GM19395 (cell line): ENCODE results near the gene YWHAE.
"Not testable (repeated sequence)": the region's sequence is repeated elsewhere in the genome, so short reads cannot be mapped to it uniquely, and the experiment has no call there.

Source experiments
- ATAC-seq: cut with Tn5 transposase; IDR thresholded peaks from one replicate; pipeline ENCODE4 v1.9.1; 2021; ENCODE audit warnings: mild to moderate bottlenecking, moderate library complexity; ENCODE audit not compliant: unreplicated experiment

YWHAE gene

DNA sequence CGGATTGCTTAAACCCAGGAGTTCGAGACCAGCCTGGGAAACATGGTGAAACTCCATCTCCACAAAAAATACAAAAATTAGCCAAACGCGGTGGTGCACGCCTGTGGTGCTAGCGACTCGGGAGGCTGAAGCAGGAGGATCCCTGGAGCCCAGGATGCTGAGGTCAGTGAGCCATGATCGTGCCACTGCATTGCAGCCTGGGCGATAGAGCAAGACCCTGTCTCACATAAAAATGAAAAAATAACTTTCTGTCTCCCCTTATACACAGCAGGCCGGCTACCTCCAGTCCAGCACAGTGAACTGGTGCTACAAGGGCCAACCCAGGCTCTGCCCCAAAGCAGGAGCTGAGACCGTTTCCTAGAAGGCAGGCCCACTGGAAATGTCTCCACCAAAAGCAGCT, 59.7 kb downstream of the YWHAE start:
- no peak for ATAC-seq

DNA sequence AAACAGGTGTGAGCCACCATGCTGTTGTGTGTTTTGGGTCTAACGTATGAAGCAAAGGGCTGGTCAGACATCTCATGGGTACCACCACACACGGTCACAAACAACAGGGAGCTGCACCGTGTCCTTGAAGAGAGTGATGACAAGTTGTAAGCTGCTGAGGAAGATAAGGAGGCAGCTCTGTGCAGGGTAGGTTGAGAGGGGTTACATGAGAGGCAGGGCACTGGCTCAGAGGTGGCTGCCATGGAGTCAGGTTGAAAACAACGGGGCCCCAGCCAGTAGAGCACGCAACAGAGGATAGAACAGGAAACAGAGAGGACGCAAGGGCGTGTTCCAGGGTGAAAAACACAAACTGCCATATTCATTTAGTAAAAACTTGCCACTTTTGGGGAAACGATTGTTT, 68.3 kb downstream of the YWHAE start:
- no peak for ATAC-seq

DNA sequence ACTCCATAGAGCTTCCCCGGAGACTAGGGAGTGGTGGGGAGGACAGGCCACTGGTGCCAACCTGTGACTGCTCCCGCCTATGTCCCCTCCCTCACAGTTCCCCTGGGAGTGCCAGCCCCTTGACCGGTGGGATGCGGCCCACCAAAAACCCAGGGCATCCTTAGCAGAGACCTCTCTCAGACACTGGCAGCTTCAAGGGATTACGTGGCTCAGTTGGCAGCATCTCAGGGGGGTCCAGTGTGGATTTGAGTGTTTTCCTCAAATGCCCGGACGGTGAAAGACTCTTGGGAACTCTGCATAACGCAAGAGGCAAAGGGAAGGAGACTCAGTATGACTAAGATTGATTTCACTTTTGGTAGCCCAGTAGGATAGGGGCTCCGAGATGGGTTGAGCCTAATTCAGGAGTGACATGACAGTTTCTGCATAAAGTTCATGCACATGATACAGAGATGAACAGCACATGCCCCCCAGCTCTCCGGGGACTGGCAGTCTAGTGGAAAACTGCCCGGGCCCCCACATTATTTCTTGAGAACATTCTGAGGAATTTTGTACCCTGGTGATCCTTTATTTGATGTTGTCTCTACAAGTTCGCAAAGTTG, 70.2 kb downstream of the YWHAE start:
- no peak for ATAC-seq

DNA sequence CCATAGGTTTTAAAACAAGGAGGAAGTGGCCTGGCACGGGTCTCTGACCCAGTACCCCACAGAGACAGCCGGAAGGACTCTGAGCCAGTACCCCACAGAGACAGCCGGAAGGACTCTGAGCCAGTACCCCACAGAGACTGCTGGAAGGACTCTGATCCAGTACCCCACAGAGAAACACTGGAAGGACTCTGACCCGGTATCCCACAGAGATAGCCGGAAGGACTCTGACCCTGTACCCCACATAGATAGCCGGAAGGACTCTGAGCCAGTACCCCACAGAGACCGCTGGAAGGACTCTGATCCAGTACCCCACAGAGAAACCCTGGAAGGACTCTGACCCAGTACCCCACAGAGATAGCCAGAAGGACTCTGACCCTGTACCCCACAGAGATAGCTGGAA, 71.6 kb downstream of the YWHAE start:
- no peak for ATAC-seq

DNA sequence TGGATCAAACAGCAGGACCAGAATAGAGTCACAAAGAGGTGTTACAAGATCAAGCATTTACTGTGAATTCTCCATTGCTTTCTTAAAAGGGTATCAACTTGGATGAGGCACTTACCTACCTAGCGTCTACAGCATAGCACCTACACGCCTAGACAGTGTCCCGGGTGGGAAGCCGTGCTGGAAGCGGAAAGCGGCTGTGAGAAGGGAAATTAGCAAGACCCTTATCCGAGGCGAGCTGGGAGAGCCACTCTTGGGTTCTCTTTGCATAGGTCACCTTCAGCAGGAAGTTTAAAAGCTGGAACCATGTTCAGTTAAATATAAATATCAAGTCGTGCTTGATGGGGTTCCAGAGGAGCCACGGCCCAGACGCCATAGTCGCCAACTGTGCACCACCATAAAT, 74.3 kb downstream of the YWHAE start:
- no peak for ATAC-seq

DNA sequence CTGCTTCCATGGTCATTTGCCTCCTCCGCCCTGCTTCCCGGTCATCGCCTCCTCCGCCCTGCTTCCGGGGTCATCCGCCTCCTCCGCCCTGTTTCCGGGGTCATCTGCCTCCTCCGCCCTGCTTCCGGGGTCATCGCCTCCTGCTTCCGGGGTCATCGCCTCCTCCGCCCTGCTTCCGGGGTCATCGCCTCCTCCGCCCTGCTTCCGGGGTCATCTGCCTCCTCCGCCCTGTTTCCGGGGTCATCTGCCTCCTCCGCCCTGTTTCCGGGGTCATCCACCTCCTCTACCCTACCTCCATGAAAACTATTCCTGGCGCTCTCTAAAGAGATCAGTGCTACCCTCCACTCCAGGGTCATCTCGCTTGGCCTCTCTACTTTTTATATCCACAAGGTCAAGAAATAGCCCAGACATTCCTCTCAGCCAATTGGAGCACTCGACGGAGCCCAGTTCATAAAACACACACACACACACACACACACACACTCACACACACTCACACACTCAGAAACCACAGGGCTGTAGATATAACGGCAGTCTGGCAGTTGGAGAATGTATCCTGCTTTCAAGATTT, 75.7 kb downstream of the YWHAE start:
- ATAC-seq = no peak

DNA sequence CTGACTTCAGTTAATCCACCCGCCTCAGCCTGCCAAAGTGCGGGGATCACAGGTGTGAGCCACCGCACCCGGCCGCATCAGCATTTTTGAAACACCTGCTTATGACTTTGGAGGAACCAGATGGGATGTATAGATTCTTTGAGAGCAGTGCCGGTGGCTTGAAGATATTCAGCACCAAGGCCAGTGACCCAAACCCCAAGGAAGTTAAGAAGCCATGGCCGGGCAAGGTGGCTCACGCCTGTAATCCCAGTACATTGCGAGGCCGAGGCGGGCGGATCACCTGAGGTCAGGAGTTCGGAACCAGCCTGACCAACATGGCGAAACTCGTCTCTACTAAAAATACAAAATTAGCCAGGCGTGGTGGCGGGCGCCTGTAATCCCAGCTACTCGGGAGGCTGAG, 76.7 kb downstream of the YWHAE start:
- ATAC-seq = no peak

DNA sequence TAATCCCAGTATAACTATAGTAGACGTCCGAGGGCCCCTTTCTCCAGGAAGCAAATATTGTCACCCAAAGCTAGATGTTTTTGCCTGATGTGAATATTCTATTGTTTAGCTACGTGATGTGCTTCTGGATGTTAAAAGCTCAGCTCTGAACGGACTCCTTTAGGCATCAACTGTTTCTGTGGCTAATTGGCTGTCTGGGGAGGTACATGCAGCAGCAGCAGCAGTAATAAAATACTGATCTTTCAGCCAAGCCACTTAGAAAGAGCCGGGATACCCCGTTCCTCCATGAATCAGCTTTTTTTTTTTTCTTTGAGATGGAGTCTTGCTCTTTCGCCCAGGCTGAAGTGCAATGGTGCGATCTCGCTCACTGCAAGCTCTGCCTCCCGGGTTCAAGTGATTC, 77.5 kb downstream of the YWHAE start:
- no peak for ATAC-seq

DNA sequence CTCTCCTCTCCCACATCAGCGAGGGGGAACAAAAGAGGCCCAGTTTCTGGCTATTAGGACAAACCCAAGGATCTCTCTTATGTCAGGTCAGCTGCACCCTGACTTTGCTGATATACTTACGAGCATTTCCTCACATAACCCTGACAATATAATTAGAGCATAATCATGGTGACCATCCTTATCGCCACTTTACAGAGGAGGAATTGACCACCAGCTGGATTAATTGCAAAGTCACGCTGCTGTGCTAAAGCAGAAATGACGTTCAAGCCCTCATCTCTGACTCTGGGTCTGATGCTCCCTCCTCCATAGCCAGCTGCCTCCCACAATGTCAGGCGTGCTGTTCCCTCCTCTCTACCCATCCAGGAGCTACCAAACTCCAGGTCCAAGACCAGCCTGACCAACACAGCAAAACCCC, 78.0 kb downstream of the YWHAE start:
- ATAC-seq = no peak

DNA sequence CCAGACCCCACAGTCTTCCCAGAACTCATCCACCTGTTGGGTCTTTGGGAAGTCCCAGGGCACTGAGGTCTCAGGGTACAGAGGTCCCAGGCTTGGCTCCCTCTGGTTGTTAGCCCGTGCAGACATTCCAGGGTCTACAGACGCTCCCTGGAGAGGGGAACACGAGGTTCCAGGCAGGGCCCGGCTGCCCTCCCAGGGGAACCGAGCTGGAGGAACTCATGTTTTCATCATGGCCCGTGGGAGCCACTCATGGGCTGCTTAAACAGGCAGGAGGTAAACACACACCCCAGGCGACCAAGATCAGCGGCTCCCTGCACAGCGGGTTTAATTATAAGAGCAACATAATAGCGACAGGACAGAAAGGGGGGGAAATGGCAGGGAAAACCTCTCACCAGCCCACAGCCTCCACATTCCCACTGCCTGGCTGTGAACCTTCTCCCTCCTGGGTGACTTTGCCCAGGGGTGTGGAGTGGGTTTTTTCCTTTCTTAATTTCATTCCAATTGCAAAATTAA, 84.1 kb downstream of the YWHAE start:
- ATAC-seq = no peak

DNA sequence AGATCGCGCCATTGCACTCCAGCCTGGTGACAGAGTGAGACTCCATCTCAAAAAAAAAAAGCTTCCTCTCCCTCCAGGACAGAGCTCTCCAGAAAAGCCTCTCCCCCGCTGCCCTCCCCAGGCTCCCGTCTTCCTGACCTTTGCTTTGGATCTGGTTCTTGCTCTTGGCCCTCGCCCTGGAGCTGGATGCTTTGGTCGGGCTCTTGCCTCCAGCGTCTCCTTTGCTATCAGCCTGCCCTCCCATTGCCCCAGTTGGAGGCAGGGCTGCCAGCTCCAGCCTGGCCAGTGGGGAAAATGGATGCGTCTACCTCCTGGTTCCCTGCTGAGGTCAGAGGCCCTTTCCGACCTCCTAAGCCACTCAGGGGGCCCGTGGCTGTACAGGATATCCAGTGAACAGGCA, 84.6 kb downstream of the YWHAE start:
- ATAC-seq = no peak

DNA sequence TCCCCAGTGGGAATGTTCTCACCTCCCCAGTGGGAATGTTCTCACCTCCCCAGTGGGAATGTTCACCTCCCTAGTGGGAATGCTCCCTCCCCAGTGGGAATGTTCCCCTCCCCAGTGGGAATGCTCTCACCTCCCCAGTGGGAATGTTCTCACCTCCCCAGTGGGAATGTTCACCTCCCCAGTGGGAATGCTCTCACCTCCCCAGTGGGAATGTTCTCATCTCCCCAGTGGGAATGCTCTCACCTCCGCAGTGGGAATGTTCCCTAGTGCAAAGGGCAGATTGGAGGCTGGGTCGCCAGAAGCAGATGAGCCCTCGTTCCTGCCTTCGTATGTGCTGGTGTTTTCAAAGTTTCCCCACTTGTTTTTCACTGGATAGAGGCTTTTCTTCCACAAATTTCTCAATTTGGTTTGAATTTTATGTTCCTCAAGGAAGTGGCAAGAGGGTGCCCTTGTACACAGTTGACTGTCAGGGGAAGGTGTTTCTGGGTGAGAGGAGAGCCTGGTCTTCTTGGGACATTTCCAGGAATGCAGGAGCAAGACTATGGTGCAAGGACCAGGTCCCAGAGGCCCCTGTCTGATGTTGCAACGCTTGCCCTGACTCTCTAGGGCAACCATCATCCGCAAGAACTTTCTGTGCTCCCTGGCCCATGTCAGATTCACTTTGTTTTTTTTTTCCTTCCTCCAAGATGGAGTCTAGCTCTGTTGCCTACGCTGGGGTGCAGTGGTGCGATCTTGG, 86.6 kb downstream of the YWHAE start:
- ATAC-seq = no peak

DNA sequence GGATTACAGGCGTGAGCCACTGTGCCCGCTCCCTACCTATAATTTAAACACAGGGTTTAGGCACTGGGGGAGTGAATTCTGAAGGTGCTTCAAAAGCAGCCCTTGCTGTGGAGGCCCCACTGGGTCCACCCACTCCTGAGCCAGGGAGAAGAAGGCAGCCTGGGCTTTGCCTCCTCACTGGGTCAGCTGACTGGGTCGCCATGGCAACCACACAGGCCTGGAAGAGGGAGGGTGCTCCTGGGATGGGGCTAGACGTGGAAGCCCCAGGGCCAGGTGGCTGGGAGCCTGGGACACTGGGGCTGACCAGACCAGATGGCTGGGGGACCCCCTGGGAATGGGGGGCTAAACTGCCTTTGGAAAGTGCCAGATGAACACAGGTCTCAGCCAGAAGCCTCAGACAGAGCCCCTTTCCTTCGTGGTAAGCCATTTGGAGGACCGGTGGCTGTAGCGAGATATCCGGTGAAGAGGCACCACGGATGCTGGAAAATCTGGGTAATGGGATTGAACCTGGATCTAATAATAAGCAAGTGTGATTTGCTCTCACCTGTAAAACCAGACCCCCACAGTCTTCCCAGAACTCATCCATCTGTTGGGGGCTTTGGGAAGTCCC, 87.7 kb downstream of the YWHAE start:
- no peak for ATAC-seq

DNA sequence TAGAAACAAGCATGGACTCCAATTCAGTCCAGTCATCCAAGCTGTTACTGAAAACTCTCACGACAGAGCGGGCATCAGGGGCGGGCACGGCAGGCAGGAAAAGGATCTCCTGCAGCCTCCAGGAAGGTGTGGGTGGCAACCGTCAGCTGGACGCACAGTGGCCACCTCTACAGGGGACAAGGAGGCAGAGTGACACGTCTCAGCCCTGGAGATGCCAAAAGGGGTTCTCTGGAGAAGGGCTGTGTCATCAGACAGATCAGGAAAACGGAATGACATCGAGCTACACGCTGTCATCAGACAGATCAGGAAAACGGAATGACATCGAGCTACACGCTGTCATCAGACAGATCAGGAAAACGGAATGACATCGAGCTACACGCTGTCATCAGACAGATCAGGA, 92.2 kb downstream of the YWHAE start:
- ATAC-seq = not testable (repeated sequence)

DNA sequence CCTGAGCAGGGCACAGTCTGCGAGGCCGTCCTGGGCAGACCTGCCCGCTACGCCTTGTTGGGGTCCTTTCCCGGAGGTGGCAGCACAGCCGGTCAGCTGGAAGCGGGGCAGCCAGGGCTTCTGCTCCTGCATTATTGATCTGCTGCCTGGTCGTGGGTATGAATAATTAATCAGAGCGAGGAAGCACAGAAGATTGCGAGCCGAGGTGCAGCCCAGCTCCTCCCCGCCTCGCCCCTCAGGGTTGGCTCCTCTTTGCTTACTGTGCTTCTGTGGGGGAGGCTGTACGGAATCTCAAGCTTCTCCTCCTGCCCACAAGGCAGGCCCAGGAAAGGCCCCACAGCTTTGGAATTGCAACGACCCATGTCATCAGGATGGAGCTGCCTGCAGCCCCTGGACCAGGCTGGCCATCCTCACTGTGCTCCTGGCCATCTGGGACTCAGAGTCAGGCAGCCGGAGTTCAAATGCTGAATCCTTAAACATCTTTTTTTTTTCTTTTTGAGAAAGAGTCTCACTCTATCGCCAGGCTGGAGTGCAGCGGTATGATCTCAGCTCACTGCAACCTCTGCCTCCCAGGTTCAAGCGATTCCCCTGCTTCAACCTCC, 95.0 kb downstream of the YWHAE start:
- ATAC-seq = no peak

DNA sequence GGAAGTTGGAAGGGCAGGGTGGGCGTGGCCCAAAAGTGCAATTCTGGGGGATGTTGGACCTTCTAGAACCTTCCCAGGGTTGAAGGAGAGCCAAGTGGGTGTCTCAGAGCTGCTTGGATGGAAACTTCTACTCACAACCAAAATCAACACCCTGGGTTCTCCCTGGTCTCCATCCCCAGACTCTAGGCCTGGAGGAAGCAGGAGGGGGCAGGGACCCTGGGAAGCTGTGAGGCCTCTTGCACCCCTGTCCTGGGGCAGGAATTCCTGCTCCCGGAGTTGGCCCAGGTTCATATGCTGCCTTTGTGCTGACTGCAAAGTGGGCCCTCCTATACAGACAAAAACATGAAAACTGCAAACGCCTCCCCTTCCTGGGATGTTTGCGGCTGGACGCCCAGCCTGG, 95.5 kb downstream of the YWHAE start:
- no peak for ATAC-seq

DNA sequence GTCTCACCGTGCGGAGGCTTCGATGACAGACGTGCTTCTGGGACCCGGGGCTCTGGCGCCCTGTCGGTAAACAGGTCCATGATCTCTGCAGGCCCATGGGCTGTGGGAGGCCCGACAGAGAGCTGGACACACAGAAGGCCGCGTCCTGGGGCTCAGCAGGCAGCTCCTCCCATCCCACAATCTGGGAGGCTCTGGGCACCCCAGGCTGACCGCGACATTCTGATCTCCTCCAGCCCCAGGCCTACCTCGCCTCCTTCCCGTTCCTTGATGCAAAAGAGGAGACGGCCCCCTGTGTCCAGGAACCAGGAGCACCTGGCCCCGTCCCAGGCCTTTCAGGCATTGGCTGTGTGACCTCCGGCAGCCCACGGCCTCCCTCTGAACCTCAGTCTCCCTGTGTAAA, 97.3 kb downstream of the YWHAE start:
- ATAC-seq = no peak

DNA sequence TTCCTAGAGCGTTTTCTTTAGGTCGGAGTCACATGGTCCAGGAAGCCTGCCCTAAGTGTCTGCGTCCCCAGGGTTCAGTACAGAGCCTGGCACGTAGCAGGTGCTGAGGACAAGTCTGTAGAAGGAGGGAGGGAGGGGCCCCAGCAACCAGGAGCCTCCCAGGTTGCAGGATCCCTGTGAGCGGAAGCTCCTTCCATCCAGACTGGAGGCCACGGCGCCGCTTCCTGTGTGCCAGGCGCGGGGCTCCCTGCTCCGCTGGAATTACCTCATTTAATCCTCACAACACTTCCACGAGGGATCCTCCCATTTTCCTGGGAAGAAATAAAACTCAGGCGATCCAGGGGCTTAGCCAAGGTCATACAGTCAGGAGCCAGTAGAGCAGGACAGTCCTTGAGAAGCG, 98.5 kb downstream of the YWHAE start:
- ATAC-seq = no peak

DNA sequence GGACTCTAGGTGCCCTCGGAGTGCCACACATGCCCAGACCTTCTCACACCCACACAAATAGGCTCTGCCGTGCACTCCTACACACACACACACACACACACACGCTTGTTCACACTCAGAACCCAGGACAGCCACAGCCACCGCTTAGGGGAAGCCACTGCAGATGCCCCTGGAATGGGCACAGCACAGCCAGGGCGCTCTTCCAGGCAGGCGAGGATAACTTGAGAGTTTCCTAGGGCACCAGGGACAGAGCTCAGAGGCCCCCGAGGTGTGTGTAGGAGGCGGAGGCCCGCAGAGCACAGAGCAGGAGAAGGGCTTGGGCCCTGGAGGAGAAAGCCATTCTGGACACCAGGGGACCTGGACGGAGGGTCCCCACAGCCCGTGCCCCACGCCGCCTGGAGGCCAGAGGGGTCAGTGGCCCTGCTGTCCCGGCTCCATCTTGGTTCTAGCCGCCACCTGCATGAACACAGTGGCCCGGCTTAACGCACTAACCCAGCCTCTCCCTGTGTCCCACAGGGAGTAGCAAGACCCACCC, 99.6 kb downstream of the YWHAE start:
- no peak for ATAC-seq

DNA sequence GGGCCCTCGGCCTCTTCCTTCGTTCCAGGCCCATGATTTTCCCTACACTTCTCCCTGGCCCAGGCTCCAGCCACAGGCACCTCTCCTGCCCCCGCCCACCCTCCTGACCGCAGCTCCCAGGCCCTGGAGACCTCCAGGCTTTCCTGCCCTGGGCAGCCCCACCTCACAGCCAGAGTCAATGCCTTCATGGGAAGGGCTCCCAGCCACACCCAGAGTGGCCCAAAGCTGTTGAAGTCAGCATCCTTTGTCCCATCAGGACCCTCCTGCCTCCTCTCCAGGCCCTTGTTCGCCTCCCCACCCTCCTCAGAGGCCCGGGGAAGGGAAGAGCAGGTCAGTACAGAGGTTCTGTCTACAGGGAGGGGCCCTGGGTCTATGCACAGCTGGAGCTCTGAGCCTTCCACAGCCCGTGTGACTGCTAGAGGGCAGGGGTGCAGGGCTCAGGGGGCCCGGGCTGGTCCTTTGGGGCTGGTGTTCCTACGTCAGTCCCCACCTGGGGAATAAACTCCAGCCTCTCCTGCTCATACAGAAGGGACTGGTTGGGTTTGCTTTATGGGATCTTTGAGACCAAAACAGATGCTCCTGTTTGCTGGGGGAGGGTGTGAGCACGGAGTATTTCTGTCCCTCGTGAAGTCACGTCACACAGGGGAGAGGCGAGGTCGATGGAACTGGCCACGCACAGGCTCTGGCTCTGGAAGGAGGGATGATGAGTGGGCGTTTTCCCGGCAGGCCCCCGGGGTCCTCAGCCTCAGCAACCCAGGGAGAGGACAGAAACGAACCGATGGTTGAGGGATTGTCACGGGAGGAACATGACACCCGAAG, 100.3 kb downstream of the YWHAE start:
- no peak for ATAC-seq
